AML-193 (cell line): ENCODE data around the gene SH2D7.

Experiments used
- DNase-seq, 2 experiments: peaks; one replicate each; lab custom pipeline; 2025; lab: John Stamatoyannopoulos, UW

SH2D7 gene

DNA sequence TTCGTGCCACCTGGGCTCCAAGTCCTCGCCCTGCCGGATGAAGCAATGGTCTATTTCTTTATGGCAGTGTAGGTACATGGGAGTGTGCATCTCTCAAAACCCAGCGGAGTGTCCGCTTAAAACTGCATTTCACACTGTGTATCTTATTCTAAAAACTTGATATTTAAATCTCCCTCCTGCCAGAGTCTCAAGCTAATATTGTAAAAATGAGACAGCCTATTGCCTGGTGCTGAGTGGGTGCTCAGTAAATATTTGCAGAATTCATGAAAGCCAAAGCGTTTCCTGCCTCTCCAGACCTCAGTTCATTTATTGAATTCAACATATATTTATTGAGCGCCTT is 14.5 kb upstream of the SH2D7 start:
- DNase-seq, result no peak

- DNase-seq, result no peak
Measured at GRCh38 chr15:78079298-78080087, 12.9 kb upstream of the SH2D7 start.

DNA sequence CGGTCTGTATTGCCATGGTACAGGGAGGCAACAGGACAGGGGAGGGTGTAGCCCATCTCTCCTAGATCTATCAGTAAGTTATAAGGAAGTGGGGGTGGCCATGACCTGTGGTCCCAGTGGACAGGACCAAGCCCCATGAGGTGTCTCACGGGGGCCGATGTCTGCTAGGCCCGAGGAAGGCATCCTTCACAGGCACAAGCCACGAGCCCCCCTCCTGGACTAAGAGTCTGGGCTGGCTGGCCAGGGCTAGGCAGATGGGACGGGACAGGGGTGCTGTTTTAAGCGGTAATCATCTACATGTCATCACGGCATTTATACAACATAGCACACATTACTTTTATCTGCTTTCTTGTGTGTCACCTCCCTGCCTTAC is 12.3 kb upstream of the SH2D7 start:
- no peak for DNase-seq

GRCh38 chr15:78082106-78082742 is 10.1 kb upstream of the SH2D7 start:
- DNase-seq, result peak in 1 of 2 experiments; percentile 24

- DNase-seq, result no peak
Measured at GRCh38 chr15:78082743-78083110, 9.6 kb upstream of the SH2D7 start.

- no peak for DNase-seq
Measured at GRCh38 chr15:78083186-78083585, 9.2 kb upstream of the SH2D7 start.

GRCh38 chr15:78083687-78084448 is 8.5 kb upstream of the SH2D7 start:
- DNase-seq, result no peak

GRCh38 chr15:78084449-78084750 is 8.0 kb upstream of the SH2D7 start:
- DNase-seq, result no peak

GRCh38 chr15:78085928-78086327 is 6.4 kb upstream of the SH2D7 start:
- no peak for DNase-seq

DNA sequence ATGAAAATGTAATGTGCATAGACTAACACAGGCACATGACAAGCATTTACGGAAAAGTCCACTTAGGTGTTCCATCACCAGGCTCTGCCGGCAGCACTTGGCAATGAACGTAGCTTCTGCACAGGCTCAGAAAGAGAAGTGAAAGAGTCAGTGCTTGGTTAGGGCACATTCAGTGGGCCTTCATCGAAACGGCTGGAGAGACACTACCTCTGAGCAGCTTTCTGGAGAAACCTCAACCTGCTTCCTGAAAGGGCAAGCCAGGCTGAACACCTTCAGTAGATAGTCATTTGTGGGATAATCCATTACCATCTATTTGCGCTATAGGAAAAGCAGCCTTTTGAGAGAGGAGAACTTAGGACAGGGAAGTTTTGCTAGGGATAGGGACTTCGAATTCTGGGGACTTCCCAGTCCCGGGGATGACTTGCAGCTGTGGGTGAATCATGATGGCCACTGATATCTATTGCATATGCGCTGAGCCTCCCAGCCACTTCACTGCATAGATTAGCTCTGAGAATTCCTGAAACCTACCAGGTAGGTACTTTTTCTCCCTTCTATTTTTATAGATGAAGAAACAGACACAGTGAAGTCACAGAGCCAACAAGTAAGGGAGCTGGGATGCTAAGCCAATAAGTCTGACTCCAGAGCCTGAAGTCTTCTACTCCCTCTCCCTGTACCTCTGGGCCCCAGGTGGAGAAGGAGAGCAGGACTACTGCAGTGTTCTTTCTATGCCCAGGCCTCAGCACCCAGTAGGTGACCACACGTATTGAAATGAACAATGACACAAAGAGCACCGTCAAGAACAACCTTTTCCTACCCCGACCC is 4.2 kb upstream of the SH2D7 start:
- no peak for DNase-seq

- DNase-seq, result no peak
Measured at GRCh38 chr15:78088773-78089080, 3.6 kb upstream of the SH2D7 start.

GRCh38 chr15:78090422-78091063 is 1.8 kb upstream of the SH2D7 start:
- DNase-seq, result no peak

DNA sequence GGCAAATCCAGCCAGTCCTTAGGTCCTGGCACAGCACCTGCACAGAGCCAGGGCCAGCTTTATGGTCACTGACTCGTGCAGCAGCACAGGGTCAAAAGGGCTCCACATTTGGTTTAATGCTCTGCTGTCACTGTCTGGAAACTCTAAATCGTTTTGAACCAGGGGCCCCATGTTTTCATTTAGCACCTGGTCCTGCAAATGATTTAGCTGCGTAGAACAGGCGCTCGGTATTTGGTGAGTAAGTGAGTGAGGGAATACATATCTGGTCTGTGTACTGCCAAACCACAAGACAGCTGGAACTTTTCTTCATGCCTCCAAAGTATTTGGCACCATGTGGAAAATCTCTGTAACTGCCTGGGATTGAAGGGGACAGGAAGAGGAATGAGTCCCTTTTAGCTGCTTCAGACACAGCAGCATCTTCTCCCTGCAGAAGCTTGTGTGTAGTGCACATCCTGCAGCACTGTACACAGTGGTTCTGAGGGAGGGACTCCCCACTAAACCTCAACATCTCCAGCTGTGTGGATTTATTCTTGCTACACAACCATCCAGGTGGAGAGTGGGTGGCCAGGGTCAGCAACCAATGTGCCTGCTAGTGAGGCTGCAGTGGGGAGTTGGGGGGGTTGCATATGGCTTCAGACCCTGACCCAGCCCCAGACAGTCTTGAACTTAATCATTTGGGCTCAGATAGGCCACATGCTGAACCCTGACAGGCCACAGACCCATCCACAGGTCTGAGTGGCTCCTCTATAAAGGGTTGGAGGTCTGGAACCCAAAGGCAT is 1.1 kb downstream of the SH2D7 start:
- no peak for DNase-seq

DNA sequence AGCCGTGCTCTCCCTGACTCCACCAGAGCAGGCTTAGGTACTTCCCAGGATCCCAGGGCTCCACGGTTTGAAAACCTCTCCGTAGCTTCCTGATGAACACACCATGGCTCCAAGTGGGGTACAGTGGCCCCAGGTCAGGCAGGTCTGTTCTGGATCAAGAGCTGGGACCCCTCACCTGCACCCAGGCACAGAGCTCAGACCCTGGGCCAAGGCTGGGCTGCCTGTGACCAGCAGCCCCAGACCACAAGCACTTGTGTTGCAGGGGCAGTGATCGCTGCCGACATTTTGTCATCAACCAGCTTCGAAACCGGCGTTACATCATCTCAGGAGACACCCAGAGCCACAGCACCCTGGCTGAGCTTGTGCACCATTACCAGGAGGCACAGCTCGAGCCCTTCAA is 5.3 kb downstream of the SH2D7 start:
- no peak for DNase-seq

DNA sequence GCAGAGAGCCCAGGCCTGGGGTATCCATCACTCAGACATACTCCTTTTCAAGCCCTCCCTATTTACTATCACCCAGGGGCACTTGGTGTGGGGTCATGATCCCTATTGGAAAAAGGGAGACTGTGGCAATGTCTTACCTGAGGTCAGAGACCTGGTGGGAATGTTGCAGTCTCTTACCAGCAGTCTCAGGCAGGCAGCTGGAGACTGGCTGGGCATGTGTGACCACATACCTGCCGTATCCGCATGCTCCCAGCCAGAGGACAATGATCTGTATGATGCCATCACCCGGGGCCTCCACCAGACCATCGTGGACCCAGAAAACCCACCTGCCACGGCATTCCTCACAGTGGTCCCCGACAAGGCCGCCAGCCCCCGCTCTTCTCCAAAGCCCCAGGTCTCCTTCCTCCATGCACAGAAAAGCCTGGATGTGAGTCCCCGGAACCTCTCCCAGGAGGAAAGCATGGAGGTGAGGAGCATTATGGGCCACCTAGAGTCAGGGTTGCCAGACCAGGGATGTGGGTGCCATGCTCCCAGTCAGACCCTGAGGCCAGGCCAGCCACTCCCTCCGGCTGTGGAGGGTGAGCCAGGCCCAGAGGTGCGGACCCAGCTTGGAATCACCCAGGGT is 5.9 kb downstream of the SH2D7 start:
- no peak for DNase-seq

DNA sequence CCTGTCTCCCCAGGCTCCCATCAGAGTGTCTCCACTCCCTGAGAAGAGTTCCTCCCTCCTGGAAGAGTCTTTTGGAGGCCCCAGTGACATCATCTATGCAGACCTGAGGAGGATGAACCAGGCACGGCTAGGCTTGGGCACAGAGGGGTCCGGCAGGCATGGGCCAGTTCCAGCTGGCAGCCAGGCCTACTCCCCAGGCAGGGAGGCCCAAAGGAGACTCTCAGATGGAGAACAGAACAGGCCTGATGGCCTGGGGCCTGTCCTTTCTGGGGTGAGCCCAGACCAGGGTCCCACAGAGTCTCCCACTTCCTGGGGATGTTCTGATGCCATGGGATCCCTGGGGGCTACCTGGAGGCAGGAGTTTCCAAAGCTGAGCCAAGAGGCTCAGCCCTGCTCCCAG is 8.5 kb downstream of the SH2D7 start:
- no peak for DNase-seq

GRCh38 chr15:78101423-78102105 is 9.2 kb downstream of the SH2D7 start:
- DNase-seq, result no peak

- DNase-seq, result no peak
Measured at GRCh38 chr15:78102211-78102610, 9.8 kb downstream of the SH2D7 start.

GRCh38 chr15:78102741-78103140 is 10.4 kb downstream of the SH2D7 start:
- no peak for DNase-seq

DNA sequence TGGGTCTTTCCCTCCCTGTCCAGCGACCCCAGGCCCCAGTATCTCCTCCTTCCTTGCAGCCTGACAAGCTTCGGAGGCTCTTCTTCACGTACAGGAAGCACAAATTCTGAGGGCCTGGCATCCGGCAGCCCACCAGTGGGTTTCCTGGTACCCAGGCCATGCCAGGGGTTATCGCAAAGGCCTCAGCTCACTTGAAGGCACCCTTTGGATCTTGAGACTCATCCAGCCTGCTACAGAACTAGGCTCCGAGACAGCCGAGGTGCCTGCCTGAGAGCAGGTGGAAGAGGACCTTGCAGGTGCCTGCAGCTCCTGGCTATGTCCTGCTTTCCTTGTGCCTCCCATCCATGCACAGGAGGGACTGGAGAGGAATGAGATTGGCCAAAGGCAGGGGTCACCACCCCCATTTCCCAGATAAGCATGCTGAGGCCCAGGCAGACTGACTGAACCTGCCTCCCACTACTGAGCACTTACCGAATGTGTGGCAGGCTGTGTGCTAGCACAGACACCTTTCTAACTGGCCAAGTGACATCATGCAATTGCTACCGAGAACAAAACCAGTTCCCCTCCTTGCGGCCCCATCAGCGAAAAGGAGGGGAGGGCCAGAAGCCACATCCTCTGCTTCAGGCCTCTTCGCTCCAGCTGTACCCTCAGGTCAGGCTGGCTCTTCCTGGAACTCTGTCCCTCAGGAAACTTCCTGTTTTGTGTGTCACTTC is 11.2 kb downstream of the SH2D7 start:
- DNase-seq, result peak; percentile 62 to 72
